AG04450 (cell line): ENCODE results near the gene PRKN. TPM values are rescaled to one million over a fixed set of nuclear protein-coding genes. Genes with fewer than 3 reads are reported as not detected.

ENCODE experiments used
- CTCF ChIA-PET: fragments of 300-600, 350-600 bp; formaldehyde crosslinking; extraction: SDS; loops from one replicate; lab custom pipeline; 2022; ENCODE audit warnings: antibody characterized with exemption, inconsistent platforms; lab: Charles Lee
- POLR2A ChIA-PET: fragments of 350-600 bp; formaldehyde crosslinking; extraction: SDS; loops from one replicate; lab custom pipeline; 2021; ENCODE audit warnings: antibody characterized with exemption, inconsistent platforms; lab: Yijun Ruan, JAX
- DNase-seq: peaks from one replicate; pipeline ENCODE4 v3.0.0-alpha.2; 2011; ENCODE audit warnings: low read depth, low spot score
- H3K27ac ChIP-seq: one replicate; pipeline ENCODE4 v1.5.1; 2012; ENCODE audit warnings: low read depth, low read length, control low read depth
- H3K27me3 ChIP-seq: one replicate; pipeline ENCODE4 v1.6.0; 2012; ENCODE audit warnings: low read length; ENCODE audit not compliant: control insufficient read depth, insufficient read depth
- H3K4me3 ChIP-seq: 2 replicates; pipeline ENCODE4 v1.5.1; 2011; ENCODE audit warnings: mild to moderate bottlenecking, low read depth, low read length, control low read depth
- H3K9me3 ChIP-seq: 2 replicates; pipeline ENCODE4 v1.5.1; 2012; ENCODE audit warnings: low read length; ENCODE audit not compliant: control insufficient read depth, insufficient read depth
- polyA plus RNA-seq: library from polyadenylated mRNA; depleted of rRNA; stranded (reverse); fragments of >200 nt; gene quantifications from 2 replicates; pipeline ENCODE4 v1.2.3, GENCODE V29; 2011
- TF ChIP-seq, protein P1 (sequence below): IDR thresholded peaks from 2 replicates; pipeline ENCODE4 v1.5.1; 2011; ENCODE audit warnings: low read depth, low read length, control low read depth, inconsistent platforms

The PRKN gene
- polyA plus RNA-seq, 1 experiment: not detected

DNA sequence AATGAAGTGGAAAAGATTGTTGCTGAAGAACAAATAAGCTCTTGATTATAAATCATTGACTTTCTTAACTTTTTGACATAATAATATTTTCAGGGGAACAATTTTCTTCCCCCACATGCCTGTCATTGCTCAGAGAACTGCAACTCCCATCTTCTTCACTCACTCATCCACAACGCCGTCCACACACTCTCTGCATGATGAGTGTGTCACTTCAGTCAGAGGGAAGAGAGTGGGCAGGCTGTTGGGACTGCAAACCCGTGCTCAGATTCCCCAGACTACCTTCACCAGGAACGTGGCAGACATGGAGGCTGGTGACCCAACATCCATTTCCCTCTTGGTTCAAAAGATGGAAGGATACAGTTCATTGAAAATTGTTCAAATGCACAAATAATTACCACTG, 650.8 kb downstream of the PRKN start:
- ChIA-PET POLR2A (no interaction called here), CTCF (no interaction called here)
- no peak for DNase-seq
- Histone ChIP-seq H3K27ac (no peak overlapping the region), H3K4me3 (no peak overlapping the region), H3K27me3 (no peaks in the 10 kb centered on the region), H3K9me3 (peaks cover 4% of the 10 kb centered on the region; the same call in 1 of the 2 replicates)
- TF ChIP-seq, protein P1, sequence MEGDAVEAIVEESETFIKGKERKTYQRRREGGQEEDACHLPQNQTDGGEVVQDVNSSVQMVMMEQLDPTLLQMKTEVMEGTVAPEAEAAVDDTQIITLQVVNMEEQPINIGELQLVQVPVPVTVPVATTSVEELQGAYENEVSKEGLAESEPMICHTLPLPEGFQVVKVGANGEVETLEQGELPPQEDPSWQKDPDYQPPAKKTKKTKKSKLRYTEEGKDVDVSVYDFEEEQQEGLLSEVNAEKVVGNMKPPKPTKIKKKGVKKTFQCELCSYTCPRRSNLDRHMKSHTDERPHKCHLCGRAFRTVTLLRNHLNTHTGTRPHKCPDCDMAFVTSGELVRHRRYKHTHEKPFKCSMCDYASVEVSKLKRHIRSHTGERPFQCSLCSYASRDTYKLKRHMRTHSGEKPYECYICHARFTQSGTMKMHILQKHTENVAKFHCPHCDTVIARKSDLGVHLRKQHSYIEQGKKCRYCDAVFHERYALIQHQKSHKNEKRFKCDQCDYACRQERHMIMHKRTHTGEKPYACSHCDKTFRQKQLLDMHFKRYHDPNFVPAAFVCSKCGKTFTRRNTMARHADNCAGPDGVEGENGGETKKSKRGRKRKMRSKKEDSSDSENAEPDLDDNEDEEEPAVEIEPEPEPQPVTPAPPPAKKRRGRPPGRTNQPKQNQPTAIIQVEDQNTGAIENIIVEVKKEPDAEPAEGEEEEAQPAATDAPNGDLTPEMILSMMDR: no peak

DNA sequence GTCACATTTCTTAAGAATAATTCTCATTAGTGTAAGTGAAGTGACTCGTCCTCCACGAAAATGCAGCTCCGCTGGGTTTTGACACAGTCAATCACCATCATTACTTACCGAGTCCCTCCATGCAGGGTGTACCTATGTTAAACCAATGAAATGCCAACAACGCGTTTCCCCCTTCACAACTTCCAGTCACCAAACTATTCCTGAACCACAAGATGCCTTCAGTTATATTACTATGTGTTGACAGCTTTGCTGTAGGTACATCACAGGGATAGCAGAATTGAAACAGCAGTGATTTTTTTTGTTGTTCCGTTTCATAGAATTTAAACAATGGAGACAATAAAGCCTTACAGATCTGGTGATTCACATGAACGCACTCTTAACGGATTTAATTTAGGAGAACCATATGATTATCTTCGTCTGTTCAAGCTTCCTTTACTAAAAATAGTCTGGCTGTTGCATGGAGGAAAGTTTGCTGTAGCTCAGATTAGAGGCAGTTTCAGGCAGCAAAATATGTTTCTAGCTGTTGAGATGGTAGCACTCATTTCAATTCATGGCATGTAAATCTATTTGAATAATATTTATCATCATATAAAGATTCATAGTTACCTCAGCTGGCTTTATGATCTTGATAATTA, 652.8 kb downstream of the PRKN start:
- DNase-seq: no peak
- TF ChIP-seq, protein P1: no peak
- ChIA-PET POLR2A (no interaction called here), CTCF (no interaction called here)
- Histone ChIP-seq H3K27me3 (no peaks in the 10 kb centered on the region), H3K4me3 (no peak overlapping the region), H3K27ac (no peak overlapping the region), H3K9me3 (peaks cover 9% of the 10 kb centered on the region; the same call in 1 of the 2 replicates)

DNA sequence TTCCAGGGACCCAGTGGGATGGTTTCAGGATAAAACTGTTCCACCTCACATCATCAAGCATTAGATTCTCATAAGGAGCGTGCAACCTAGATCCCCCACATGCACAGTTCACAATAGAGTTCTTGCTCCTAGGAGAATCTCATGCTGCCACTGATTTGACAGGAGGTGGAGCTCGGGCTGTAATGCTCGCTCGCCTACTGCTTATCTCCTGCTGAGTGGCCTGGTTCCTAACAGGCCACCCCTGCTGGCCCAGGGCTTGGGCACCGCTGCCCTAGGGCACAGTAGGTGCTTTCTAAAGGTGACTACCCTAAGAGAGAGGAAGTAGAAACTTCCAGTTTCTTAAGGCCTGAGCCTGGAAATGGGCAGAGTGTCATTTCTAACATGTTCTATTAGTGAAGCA, 656.9 kb downstream of the PRKN start:
- ChIA-PET CTCF (no interaction called here), POLR2A (no interaction called here)
- Histone ChIP-seq H3K9me3 (peaks cover 9% of the 10 kb centered on the region; the same call in 1 of the 2 replicates), H3K27me3 (no peaks in the 10 kb centered on the region), H3K4me3 (no peak overlapping the region), H3K27ac (no peak overlapping the region)
- no peak for DNase-seq
- TF ChIP-seq, protein P1: no peak

DNA sequence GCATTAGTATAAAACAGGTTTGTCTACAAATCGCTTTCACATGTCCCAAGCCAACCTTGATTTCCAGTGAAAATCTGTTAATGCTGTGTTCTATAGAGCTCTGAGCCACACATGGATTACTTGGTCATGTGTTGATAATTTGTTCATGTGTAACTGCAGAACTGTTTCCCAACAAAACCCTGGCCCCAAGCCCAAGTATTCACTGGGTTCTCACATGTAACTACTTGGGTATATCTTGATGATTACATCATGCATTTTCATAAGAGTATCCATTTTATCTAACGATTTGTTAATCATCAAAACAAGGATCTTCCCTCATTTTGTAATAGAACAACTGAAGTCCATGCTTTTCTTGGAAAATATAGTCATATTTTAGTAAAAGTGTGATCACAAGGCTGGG, 657.6 kb downstream of the PRKN start:
- TF ChIP-seq, protein P1: no peak
- ChIA-PET POLR2A (no interaction called here), CTCF (no interaction called here)
- Histone ChIP-seq H3K27me3 (no peaks in the 10 kb centered on the region), H3K27ac (no peak overlapping the region), H3K4me3 (no peak overlapping the region), H3K9me3 (peaks cover 9% of the 10 kb centered on the region; the same call in 1 of the 2 replicates)
- no peak for DNase-seq

DNA sequence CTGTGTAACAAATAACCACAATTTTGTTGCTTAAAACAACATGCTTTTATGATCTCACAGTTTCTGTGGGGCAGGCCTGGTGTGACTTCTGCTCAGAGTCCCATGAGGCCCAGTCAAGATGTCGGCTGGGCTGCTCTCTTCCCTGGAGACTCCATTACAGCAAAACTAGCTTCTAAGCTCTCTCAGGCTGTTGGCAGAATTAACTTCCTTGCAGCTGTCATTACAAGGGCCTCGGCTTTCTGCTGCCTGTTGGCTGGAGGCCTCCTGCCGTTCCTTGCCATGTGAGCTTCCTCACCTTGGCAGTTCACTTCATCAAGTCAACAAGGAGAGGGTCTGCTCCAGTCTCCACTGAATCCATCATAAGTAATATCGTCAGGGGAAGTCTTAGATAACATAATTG, 659.2 kb downstream of the PRKN start:
- DNase-seq: no peak
- Histone ChIP-seq H3K27ac (no peak overlapping the region), H3K27me3 (no peaks in the 10 kb centered on the region), H3K4me3 (no peak overlapping the region), H3K9me3 (peaks cover 7% of the 10 kb centered on the region; the same call in 1 of the 2 replicates)
- TF ChIP-seq, protein P1: no peak
- POLR2A ChIA-PET: no interaction called here
- CTCF ChIA-PET: no interaction called here
